CMK (cell line): Measurements from ENCODE around the gene MYB.
"Not testable (repeated sequence)": the region's sequence is repeated elsewhere in the genome, so short reads cannot be mapped to it uniquely, and the experiment has no call there.

ENCODE experiments used
- DNase-seq: peaks from one replicate; pipeline ENCODE4 v3.0.0-alpha.2; 2010; ENCODE audit warnings: low read depth

MYB gene

GRCh38 chr6:135180542-135181332, at the start of gene MYB:
Gene MYB, plus strand, starts transcription at chr6:135181308. Its CDS starts 206 bp downstream, at chr6:135181514.
- peak; percentile 59 for DNase-seq

GRCh38 chr6:135132776-135133175, 48.3 kb upstream of the MYB start:
- no peak for DNase-seq

GRCh38 chr6:135135835-135136234, 45.3 kb upstream of the MYB start:
- DNase-seq = no peak

- no peak for DNase-seq
Measured at GRCh38 chr6:135137826-135138225, 43.3 kb upstream of the MYB start.

- no peak for DNase-seq
Measured at GRCh38 chr6:135141182-135141581, 39.9 kb upstream of the MYB start.

GRCh38 chr6:135141728-135142127, 39.4 kb upstream of the MYB start:
- DNase-seq = no peak

GRCh38 chr6:135142232-135142631, 38.9 kb upstream of the MYB start:
- not testable (repeated sequence) for DNase-seq

GRCh38 chr6:135144673-135145062, 36.4 kb upstream of the MYB start:
- no peak for DNase-seq

- DNase-seq = no peak
Measured at GRCh38 chr6:135145063-135145800, 35.9 kb upstream of the MYB start.

- DNase-seq = no peak
Measured at GRCh38 chr6:135146162-135146934, 34.8 kb upstream of the MYB start.

GRCh38 chr6:135147637-135148592, 33.2 kb upstream of the MYB start:
- DNase-seq = no peak

GRCh38 chr6:135148889-135149288, 32.2 kb upstream of the MYB start:
- DNase-seq = no peak

GRCh38 chr6:135149376-135149775, 31.7 kb upstream of the MYB start:
- no peak for DNase-seq

GRCh38 chr6:135150481-135150880, 30.6 kb upstream of the MYB start:
- not testable (repeated sequence) for DNase-seq

GRCh38 chr6:135154125-135154524, 27.0 kb upstream of the MYB start:
- DNase-seq = not testable (repeated sequence)

GRCh38 chr6:135158397-135158796, 22.7 kb upstream of the MYB start:
- no peak for DNase-seq

- no peak for DNase-seq
Measured at GRCh38 chr6:135159531-135159930, 21.6 kb upstream of the MYB start.

GRCh38 chr6:135161411-135162395, 19.4 kb upstream of the MYB start:
- no peak for DNase-seq

GRCh38 chr6:135162678-135163439, 18.2 kb upstream of the MYB start:
- DNase-seq = no peak

- no peak for DNase-seq
Measured at GRCh38 chr6:135163440-135163738, 17.7 kb upstream of the MYB start.
